HG03095 (cell line): ENCODE data around the gene PTPMT1.
"Not testable (repeated sequence)": the region's sequence is repeated elsewhere in the genome, so short reads cannot be mapped to it uniquely, and the experiment has no call there.

Experiments
- ATAC-seq: cut with Tn5 transposase; IDR thresholded peaks from one replicate; pipeline ENCODE4 v1.9.1; 2021; ENCODE audit warnings: moderate library complexity; ENCODE audit not compliant: unreplicated experiment

The PTPMT1 gene

GRCh38 chr11:47545298-47545697 lies 20.1 kb upstream of the PTPMT1 start:
- ATAC-seq = no peak

- ATAC-seq = not testable (repeated sequence)
These were observed 19.1 kb upstream of the PTPMT1 start for GRCh38 chr11:47546274-47546673.

DNA sequence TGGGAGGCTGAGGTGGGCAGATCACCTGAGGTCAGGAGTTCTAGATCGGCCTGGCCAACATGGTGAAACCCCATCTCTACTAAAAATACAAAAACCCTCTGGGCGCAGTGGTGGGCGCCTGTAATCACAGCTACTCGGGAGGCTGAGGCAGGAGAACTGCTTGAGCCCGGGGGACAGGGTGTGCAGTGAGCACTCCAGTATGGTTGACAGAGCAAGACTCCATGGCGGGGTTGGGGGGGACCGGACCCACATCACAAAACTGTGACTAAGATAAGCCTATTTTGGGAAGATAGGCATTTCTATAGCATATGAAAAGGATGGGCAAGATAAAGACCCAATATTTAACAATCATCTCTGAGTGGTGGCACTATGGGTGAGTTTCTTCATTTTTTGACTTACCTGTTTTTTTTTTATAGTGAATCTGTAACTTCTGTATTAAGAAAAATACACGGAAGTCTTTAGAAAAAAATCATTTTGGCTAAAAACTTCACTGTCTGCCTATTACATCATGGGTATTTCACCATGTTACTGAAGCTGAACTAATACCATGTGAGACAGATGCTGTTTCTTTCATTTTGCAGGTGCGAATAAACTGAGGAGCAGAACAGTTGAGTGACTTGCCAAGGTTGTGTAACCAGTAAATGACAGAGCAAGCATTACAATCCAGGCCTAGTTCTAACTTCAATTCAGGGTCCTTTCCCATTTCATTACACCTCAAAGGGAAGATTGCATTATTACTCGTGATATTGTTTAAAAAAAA lies 14.9 kb upstream of the PTPMT1 start:
- ATAC-seq = no peak

DNA sequence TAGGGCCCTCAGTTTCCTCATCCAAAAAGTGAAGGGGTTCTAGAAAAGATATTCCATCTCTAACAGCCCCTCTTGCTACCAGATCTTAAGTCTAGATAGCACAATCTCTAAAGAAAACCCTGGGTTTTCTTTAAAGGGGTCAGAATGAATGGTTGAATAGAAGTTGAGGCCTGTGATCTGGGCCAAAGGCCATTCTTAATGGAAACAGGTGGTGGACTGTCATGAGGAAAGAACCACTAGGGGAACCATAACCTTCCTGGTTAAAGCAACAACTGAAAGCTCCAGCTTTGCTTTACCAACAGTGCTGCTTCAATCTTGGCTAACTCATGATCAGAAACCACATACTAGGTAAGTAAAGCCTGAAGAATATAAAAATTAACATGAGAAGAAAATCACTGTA lies 14.3 kb upstream of the PTPMT1 start:
- no peak for ATAC-seq

GRCh38 chr11:47552056-47552565 lies 13.3 kb upstream of the PTPMT1 start:
- peak; percentile 2 for ATAC-seq

DNA sequence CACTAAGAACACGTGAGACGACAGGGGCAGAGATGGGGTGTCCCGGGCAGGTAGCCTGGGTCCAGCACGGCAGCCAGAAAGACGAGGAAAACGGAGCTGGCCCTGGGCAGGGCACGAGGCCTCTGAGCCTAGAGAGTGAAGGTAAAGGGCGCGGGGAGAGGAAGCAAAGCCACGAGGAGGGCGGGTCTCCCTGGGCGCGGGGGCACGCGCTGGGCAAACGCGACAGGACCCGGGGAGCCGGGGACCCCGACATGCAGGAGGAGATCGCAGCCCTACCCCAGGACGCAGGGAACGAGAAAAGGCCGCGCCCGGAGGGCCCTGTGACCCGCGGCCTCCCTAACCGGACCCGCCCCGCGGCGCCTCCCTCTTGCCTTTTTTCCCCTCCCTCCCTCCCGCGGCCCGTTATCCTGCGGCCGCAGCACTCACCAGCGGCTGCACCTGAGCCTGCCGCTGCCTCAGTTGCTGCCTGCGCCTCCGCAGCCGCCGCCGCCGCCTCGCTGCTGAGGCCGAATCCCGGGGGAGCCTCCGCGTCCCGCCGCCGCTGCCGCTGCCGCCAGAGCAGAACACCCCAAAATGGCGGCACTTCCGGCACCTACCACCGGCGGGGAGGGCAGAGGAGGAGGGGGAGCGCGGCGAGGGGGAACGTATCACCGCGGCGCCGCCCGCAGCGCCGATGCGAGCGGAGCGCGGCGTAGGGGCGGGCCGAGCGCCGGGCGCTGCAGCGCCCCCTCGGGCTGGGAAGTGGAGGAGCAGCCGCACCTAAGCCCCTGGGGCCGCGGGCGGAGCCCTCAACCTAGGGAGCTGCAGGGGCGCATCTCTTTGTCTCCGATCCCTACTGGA lies 12.6 kb upstream of the PTPMT1 start, which contains the start of gene CELF1:
Gene CELF1 (minus strand): TSS at position 567 of the 840 bp plus-strand sequence. CDS start 53,609 bp downstream, outside the sequence.
- peak; percentile 91 for ATAC-seq

GRCh38 chr11:47553406-47553743 lies 12.0 kb upstream of the PTPMT1 start:
- ATAC-seq = peak; percentile 16

DNA sequence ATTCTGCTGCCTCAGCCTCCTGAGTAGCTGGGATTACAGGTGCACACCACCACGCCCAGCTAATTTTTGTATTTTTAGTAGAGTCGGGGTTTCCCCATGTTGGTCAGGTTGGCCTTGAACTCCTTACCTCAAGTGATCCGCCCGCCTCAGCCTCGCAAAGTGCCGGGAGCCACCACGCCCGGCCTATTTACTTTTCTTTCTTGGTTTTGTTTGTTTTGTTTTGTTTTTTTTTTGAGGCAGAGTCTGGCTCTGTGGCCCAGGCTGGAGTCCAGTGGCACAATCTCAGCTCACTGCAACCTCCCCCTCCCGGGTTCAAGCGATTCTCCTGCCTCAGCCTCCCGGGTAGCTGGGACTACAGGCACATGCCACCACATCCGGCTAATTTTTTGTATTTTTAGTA lies 8.4 kb upstream of the PTPMT1 start:
- not testable (repeated sequence) for ATAC-seq

DNA sequence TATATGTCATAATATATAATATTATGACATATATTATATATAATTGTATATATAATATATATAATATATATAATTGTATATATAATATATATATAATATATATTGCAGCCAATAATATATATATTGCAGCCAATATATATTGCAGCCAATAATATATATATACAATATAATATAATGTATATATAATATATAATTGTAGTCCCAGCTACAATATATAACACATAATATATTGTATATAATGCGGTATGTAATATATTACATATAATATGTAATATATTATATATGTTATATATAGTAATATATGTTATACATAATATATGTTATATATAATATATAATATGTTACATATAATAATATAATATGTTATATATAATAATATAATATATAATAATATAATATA lies 6.7 kb upstream of the PTPMT1 start:
- ATAC-seq = no peak

DNA sequence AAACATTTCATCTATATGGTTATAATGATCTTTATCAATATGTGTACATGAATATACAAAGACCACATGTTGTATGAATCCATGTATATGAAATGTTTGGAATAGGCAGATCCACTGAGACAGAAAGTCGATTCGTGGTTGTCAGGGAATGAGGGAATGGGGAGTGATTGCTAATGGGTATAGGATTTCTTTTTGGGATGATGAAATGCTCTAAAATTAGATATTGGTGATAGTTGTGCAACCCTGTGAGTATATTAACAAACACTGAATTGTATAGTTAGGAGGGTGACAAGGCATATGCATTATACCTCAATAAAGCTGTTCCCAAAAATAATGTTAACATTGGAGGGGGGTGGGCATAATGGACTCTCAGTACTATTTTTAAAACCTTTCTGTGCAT lies 5.0 kb upstream of the PTPMT1 start:
- no peak for ATAC-seq

DNA sequence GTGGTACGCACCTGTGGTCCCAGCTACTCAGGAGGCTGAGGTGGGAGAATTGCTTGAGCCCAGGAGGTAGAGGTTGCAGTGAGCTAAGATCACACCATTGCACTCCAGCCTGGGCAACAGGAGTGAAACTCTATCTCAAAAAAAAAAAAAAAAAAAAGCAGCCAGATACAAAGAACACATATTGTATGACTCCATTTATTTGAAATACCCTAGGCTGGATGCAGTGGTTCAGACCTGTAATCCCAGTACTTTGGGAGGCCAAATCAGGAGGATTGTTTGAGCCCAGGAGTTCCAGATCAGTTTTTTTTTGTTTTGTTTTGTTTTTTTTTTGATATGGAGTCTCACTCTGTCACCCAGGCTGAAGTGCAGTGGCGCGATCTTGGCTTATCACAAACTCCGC lies 3.0 kb upstream of the PTPMT1 start:
- ATAC-seq = not testable (repeated sequence)

GRCh38 chr11:47564366-47564765 lies 1.0 kb upstream of the PTPMT1 start:
- not testable (repeated sequence) for ATAC-seq

- ATAC-seq = no peak
These were observed 463 bp upstream of the PTPMT1 start for GRCh38 chr11:47564933-47565339.

- no peak for ATAC-seq
These were observed 825 bp downstream of the PTPMT1 start for GRCh38 chr11:47566149-47566698.

GRCh38 chr11:47569646-47570045 lies 4.2 kb downstream of the PTPMT1 start:
- no peak for ATAC-seq

DNA sequence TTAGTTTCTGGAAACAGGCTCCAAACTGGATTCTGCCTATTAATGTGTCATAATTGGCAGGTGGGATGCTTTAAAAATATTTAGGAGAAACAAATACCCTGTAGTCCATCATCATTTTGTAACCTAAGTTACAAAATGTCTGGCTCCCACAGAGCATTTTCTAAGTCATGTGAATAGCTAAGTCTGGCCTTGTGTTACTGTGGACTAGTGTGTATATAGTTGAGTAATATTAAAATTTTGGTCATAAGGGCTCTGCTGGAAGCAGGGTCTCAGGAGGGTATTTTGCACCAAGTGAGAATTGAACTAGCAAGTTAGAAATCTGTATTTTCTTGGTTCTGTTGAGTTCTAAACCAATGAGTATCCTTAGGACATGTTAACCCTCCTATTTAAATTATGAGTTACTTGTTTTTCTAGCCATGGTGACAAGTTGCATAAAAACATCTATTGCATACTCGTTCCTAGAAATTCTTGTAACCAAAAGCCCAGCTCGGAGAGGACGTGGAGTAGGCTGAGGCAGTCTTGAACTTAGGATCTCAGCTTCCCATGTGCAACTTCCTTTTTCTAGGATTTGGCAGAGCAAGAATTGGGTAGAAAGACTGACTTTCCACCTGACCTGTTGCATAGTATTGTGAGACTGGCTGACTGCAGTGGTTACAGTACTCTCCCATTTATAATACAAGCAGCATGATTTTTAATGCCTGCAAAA lies 5.4 kb downstream of the PTPMT1 start:
- ATAC-seq = no peak

DNA sequence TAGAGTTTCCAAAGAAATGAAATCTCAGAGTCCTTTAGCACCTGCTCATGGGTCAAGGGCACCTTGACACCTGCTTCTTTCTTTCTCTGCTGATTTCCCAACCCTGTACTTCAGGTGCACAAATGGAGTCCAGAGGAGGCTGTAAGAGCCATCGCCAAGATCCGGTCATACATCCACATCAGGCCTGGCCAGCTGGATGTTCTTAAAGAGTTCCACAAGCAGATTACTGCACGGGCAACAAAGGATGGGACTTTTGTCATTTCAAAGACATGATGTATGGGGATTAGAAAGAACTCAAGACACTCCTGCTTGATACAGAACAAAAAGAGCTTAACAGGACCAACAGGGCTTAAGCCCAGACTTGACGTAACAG lies 5.9 kb downstream of the PTPMT1 start:
- ATAC-seq = no peak

DNA sequence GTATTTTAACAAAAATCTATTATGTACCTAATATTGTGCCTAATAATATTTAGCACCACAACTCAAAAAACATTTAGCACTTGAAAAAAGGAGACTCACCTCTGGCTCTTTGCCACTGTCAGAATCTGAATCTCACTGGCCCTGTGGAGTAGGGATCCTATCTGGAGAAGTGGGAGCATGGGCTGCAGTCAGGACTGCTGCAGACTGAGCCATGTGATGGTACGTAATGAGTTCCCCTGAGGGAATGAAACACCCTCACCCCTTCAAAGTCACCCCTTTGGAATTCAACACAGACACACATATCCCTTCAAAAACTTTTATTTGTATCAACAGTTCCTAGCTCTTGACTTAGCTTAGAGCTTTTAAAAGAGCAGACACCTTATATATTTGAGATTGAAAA lies 6.5 kb downstream of the PTPMT1 start:
- no peak for ATAC-seq

DNA sequence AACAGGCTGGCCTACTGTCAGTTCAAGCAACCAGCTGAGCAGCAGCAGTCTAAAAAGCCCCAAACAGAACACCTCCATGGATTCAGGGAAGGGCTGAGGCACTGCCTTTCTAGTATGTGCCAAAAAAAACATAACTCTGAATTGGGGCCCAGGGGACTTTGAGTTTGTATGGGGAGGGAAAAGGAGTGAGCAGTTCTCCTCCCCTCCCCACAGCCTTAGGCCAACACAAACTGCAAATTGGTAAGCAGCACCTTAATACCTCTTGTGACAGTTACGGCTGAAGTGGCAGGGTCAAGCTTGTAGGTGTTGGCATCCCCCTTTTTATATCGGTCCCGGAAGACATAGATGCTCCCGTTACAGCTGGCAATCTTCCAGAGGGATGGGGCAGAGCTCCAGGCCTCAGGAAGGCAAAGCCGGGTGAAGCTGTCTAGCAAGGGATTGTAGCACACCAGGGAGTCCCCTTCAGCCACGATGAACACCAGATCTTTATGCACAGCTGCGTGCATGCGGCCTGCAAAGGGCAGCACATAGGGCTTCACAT lies 7.4 kb downstream of the PTPMT1 start:
- ATAC-seq = no peak

- ATAC-seq = no peak
These were observed 7.9 kb downstream of the PTPMT1 start for GRCh38 chr11:47573321-47573720.
